Daoy (cell line): ENCODE data around the gene NTRK3. TPM values are rescaled to one million over a fixed set of nuclear protein-coding genes. Genes with fewer than 3 reads are reported as not detected.
"Not testable (repeated sequence)": the region's sequence is repeated elsewhere in the genome, so short reads cannot be mapped to it uniquely, and the experiment has no call there.

ENCODE experiments used
- DNase-seq: peaks from one replicate; pipeline ENCODE4 v3.0.0-alpha.2; 2015; ENCODE audit warnings: low read depth
- total RNA-seq: library from RNA; depleted of rRNA; stranded (reverse); fragments of >200 nt; shearing (Covaris generic); gene quantifications from 2 replicates; pipeline ENCODE4 v1.2.3, GENCODE V29; 2014

Gene NTRK3
- total RNA-seq, 1 experiment from 2014 or later = 0.80 TPM

DNA sequence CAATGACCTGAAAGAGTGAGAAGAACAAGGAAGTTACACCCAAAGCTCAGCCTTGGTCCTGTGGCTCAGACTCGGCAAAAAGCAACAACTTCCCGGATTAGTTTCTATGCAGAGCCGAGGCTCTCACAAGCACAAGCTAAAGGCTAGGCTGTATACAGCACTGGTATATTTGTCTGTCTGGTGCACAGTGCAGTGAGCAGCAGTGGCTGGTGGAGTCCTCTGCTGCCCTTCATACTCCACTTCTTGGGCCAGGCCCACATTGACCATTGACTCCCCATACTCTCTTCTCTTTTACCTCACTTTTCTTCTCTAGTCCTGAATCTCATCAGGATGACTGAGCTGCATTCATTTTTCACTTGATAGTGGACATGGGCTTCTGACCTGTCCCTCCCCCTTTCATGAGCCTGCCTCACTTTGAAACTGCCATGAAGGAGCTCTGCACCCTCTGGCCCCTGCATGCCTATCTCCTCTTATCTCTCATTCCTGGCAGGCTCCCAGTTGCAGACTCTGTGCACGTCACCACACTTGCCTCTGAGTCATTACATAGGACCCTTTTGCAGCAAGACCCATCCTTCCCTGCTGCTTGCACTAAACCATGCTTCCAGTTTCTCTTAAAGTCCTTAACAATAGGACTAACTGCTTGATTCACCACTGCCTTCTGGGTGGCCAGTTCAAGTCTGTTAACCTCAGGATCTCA lies 379.3 kb downstream of the NTRK3 start:
- peak; percentile 68 for DNase-seq

DNA sequence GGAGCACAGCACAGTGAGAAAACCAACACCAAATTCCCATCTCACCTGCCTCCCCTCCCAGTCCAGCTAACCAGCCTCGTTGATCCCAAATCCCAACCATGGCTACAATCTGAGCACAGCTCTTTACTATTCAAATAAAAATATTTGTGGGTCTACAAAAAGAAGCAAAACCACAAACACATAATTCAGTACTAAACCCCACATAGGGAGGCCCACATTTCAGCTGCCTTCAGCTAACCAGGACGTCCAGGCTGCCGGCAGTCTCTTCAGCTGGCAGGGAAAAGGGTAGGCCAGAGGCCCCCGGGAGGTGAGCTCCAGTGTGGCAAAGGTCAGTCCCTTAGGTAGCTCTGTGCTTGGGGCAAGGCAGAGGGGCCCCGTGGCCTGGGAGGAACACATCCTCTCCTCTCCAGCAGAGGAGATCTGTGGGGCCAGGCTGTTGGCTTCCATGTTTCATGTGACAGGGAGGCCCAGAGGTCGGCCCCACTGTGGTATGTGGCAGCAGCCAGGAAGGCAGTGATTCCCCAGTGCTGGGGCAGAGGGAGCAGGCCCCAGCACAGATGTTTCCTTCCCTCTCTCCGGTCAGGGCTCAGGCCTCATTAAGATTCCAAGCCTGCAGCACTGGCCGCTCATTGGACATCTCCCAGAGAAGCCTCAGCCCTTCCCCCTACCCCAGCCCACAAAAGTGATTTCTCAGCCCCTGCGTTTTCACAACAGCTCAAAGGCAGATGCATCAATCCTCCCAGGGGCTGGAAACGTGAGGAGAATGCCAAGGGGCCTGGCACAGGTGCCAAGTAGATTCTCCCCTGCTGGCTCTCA lies 381.4 kb downstream of the NTRK3 start:
- DNase-seq = peak; percentile 11

DNA sequence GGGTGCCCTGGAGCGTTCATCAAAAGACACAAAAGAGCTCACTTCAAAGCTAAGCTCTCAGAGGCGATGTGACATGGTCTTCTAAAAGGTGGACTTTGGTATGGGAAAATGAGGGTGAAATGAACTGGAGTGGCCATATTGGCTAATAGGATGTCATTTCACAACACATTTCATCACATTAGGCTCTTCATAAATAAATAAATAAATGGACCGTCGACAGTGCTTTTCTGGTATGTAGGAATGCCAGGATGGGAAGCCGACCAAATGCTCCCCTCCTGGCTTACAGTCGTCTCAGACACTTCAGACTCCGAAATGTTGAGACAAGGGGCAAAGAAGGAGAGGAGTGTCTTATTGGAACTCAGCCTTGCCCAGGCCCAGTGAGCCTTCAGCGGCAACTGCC lies 383.0 kb downstream of the NTRK3 start:
- no peak for DNase-seq

DNA sequence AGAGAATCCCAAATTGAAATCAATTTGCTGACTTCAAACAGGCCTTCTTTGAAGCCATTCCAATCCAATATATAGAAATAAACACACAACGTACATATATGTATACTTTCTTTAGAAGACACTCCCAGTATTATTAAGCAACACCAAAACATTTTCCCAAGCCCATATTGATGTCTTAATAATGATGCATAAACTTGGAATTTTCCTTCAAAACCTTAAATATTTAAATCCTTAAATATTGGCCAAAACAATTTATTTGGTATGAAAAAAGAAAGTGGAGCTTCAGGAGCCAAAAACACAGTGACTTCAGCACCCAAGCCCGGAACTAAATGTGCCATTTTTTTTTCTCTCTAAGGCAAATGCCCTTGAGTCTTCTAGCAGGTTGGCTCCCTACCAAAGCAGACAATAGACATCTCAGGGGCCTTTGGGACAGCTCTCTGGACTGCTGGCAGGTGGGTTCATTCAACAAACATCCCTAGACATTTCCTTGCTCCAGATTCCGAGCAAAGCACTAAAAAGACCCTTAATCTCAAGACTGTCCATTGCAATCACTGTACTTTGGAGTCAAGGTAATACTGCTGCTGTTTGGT lies 384.7 kb downstream of the NTRK3 start:
- DNase-seq = no peak

DNA sequence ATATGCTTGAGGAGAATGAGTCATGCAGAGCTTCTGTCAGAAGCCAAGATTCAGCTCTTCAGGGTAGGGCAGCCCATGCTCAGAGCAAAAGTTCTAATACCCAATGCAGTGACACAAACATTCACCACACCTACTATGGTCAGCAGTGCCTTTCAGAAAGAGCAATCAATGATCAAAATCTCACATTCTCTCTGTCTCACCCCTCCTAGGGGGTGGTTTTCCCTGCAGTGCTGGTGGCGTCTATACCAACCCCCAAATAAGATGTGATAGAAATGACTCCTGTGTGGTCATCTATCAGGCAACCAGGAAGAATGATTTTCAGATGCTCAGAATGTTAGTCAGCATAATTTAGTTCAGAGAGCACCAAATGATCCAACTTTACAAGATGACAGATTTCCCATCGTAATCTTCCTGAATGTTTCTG lies 385.3 kb downstream of the NTRK3 start:
- peak; percentile 10 for DNase-seq

DNA sequence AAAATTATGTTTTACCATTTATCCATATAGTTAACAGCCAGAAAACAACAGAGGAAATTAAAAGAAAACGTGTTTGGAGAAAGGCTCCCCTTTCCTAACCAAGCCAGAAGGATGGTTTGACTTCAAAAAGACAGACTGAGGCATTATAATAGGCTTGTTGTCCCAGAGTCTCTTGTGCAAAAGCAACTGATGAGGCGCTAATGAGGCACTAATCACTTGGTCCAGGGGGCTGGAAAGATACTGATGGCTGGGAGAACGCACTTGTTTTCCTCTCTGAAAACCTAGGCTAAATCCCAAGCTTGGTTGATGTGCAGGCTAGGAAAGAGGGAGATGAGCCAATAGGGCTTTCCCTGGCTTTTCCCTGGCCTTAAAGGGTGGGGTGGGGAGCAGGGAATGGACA lies 389.6 kb downstream of the NTRK3 start:
- DNase-seq = no peak

DNA sequence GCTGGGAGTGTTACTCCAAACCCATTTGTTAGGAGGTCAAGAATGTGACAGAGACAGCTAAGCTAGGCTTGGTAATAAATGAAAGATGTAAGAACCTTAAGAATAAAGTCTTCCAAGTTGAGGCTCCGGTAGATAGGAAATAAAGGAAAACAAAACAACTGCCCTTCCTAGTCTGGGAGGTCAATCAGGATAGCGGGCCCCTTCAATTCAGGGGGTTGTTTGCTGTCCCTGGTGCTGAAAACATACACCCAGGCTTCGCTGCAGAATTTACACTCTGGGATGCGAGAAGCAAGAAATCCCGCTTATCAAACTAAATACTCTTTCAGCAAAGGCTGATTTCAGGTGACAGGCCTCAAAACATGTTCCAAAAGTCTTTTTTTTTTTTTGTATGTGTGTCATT lies 393.4 kb downstream of the NTRK3 start:
- no peak for DNase-seq

DNA sequence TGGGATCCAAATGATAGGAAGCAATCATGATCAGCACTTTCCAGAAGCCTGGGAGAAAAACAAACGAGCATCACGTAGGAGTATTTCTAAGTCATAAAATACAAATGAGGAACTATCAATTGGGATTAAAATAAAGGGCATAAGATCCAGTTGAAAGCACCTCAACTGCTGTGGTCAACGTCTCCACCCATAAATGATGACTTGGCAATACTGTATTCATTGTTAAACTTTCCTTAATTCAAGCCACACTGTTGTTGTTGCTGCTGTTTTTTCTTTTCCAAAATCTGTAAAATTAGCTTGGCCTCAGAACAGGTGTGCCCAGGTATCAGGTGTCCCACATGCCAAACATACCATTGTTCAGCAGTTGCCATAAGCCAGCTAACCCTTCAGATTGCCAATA lies 395.8 kb downstream of the NTRK3 start:
- no peak for DNase-seq

DNA sequence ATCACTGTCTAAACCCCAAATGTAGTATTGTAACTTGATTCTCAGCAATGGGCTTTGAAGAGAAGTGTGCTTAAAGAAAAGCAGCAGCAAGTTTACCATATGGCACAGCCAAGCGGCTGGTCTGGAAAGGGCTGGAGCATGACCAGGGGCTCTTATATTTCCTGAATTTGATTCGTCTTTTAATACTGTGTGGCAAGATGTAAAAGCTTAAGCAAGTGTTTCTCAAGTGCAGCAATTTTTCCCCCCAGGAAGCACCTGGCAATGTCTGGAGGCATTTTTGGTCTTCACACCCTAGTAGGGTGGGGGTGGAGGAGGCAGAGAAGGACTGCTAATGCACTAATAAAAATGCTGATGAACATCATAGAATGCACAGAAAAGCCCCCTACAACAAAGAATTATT lies 397.9 kb downstream of the NTRK3 start:
- no peak for DNase-seq

DNA sequence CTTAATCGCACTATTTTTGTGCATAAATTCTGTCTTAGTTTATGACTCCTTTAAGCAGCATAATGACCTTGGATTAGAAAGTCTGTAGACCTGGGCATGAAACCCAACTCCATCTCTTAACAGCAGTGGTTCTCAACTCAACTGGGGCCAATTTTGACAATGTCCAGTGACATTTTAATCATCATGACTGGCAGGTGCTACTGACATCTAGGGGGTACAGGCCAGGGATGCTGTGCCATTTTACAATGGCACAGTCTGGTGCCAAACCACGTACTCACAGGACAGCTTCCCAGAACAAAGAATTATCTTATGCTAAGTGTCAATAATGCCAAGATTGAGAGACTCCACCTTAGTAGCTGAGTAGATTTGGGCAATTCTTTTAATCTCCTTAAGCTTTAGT lies 405.0 kb downstream of the NTRK3 start:
- DNase-seq = no peak

DNA sequence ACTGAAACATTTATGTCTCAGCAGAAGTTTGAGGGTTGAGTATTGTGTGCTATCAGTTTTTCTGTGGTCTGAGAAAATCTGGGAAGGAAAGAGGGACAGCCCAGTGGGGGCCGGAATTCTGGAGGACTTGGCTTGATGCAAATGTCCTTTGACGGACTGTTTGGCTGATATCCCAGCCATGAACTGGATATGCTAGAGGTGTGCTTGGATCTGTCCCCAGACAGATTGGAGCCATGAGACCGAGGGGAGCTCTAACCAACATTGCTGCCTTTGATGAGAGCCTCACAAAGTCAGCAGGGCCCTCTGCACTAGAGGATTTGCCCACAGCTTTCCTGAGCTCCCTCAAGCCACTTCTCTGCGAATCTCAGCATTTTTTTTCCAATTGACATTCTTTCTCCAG lies 405.6 kb downstream of the NTRK3 start:
- no peak for DNase-seq

DNA sequence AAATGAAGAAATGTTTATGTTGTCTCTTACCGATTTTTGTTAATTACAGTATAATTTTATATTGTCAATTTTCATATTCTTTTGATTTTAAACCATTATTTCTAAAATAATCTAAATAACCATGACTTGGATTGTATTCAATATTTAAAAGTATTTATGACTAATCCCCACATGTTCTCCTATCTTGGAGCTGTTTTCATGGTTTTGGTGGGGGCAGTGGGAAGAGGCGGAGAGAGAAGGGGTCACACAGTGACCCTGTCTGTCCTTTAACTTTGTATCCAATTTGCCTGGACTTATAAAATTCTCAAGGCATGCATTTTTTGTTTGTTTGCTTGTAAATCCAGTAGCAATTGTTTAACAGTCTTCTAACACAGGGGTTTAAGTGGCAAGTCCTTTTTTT lies 407.4 kb downstream of the NTRK3 start:
- DNase-seq = no peak

DNA sequence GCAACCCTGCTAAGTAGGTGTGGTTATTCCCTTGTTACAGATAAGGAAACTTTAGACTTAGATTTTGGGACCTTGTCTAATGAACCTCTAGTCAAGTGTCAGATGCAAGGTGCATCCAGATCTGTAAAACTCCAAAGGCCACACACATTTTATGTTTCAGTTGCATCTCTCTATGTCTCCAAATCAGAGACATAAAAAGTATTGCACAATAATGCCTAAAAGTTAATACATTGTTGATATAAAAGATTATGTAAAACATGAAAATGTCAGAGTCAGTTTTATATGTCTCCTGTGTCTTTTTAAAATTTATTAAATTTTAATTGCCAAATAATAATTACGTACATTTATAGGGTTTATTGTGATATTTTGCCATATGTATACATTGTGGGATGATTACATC lies 408.5 kb downstream of the NTRK3 start:
- DNase-seq = no peak

DNA sequence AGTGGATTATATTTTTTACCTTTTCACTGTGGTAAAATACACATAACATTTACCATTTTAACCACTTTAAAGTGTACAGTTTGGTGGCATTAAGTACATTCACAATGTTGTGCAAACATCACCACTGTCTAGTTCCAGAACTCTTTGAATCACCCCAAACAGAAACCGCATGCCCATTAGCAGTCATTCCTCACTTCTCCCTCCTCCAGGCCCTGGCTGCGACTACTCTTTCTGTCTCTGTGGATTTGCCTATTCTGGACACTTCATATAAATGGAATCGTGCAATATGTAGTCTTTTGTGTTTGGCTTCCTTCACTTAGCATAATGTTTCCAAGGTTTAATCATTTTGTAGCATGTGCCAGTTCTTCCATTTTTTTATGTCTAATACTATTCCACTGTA lies 409.8 kb downstream of the NTRK3 start:
- DNase-seq = no peak

DNA sequence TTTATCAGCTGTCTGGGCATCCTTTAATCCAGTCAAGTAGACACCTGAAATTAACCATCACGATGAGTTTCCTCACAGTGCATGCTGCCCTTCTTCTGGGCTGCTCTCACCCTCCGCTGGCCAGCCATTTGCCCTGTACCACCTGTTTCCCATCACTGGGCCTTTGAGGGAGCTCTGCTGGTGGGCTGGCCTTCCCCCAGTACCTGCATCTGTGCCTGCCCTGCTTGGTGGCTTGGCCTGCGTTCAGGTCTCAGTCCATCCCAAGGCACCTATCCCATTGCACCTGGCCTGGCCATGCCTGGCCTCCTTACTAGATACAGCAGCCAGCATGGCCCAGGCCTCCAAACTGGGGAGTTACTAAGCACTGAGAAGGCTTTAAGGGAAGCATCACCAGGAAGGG lies 413.2 kb downstream of the NTRK3 start:
- no peak for DNase-seq

DNA sequence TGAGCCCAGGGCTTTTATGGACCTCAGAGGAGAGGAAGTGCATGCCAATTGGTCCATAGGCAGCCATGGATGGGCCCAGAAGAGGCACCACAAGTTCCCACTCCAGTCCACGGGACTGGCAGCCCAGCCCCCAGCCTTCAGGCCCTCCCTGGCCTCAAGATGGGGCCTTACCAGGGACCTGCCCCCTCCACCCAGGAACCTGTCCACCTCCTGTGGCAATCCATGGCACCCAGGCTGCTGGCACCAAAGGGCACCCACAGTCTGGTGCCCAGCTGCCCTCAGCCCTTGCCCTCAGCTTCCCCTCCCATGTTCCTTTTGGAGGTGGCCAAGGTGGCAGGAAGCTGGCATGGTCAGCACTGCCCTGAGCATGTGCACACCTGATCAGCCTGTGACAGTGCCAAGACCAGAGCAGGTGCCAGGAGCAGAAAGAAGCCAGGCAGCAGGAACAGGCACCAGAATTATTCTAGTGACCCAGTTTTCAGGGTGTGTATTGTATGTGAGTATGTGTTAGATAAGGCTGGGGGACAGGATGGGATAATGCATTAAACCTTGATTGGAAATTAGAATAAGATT lies 415.0 kb downstream of the NTRK3 start:
- DNase-seq = no peak

DNA sequence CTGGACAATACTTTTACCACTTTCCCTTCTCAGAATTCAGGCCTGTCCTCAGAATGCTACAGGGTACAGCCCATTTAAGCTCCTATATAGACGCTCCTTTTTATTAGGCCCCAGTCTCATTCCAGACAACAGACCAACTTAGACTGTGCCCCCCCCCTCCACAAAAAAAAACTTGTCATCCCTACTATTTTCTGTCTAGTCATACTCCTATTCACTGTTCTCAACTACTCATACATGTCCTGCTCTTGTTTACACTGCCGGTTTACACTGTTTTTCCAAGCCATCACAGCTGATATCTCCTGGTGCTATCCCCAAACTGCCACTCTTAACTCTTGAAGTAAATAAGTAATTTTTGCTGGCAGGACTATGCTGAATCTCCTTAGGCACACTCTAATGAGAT lies 420.7 kb downstream of the NTRK3 start:
- DNase-seq = not testable (repeated sequence)

DNA sequence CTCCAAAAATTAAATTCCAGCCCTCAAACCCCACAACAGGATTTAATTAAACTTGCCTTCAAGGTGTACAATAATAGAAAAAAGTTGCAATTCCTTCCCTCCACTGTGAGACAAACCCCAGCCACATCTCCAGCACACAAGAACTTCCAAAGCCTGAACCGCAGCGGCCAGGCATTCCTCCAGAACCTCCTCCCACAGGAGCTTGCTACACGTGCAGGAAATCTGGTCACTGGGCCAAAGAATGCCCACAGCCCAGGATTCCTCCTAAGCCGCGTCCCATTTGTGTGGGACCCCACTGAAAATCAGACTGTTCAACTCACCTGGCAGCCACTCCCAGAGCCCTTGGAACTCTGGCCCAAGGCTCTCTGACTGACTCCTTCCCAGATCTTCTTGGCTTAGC lies 423.2 kb downstream of the NTRK3 start:
- not testable (repeated sequence) for DNase-seq

DNA sequence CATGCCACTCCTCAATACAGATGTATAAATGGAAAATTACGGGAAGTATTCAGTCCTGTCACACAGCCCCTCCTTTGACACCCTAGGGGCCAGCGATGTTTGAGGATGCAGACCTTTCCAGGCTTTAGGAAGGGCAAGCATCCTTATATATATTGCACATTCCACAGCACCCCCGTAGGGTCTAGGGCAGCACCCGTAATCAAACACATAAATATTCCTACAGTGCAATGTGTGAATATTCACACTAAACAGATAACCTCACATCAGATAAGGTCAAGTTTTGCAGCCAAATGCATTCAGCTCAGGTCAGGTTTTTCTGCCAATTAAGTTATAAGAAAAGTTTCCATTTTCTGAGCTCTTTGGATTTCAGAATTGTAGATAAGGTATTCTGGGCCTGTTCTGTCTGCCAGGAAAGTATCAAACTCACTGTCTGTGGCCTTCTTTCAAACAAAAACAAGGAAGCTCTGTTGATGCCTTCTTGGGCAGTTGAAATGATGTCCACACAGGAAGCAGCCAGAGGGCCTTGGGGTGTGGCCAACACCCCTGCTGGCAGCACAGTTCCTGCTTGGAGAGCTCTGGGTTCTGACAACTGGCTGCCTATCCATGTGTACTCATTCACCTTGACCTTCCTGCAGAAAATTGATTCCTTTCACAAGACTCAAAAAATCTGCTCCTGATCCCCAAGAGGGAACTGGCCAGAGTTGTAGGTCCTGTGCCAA lies 427.0 kb downstream of the NTRK3 start:
- DNase-seq = no peak

DNA sequence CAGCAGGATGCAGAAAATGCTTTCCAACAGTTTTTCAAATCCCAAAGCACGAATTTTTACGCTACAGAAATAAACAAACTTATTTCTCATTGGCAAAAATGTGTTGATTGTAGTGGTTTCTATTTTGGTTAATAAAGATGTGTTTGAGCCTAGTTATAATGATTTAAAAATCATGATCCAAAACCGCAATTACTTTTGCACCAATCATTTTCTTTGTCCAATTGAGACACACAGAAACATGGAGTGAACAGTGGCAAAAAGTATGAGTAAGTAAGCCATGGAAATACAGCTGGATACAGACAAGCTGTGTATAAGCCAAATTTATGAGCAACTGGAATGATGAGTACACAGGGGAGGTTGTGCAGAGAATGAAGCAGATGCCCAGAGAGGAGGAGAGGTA lies 427.9 kb downstream of the NTRK3 start:
- DNase-seq = no peak

DNA sequence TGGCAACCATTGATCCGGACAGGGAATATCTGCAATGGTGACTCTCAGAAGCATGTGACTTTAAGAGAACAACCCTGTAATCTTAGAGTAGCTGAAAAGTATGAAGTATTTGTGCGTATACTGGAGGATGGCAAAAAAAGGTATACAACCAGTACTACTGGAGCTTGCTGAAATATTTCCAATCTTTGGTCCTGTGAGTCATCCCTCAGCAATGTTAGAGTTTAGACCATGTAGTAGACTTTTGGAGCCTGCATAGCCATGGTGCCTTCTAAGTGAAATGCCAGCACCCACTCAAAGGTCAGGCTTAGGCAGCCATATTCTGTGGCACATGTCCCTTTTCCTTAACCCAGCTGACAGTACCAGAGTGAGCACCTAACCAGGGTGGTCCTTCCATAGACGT lies 429.4 kb downstream of the NTRK3 start:
- DNase-seq = no peak

DNA sequence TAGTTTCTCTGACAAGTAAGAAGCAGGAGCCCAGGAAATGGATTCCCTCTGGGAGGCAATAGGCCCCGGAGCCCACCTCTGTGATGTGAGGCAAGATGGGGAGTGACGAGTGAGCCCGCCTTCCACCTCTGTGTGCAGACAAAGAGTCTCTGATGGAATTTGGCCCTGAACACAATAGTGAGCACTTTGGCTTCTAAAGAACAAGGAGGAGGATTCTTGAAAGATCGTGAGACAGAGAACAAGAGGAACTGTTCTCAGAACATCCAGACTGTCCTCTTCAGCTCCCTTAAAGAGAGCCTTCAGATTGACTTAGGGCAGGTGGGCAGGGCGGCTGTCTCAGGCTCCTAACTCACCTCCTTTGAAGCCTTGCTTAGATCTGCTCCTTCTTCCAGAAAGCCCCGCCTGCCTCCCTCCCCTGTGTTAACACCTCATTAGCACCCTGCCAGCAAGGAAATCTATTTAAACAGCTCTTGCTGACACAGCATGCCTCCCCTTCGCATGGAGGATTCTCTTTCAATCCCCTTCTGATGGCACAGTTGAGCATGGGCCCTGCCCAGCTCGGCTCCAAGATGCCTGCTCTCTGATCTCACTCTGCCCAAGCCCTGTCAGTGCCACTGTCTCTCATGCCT lies 430.3 kb downstream of the NTRK3 start:
- DNase-seq = no peak
